SK-N-SH (cell line): ENCODE results near the gene BTRC. TPM values are rescaled to one million over a fixed set of nuclear protein-coding genes. Genes with fewer than 3 reads are reported as not detected.

Experiments used
- CTCF ChIA-PET: fragments of 300-600, 350-600 bp; formaldehyde crosslinking; extraction: SDS; loops from one replicate; lab custom pipeline; 2021; lab: Yijun Ruan, JAX
- POLR2A ChIA-PET: fragments of 350-600 bp; sonication (Branson Sonifier 250); formaldehyde crosslinking; extraction: SDS; loops from one replicate; lab custom pipeline; 2020; ENCODE audit warnings: antibody characterized with exemption, inconsistent platforms; lab: Yijun Ruan, JAX
- DNase-seq: peaks from one replicate; pipeline ENCODE4 v3.0.0; 2012
- H2AFZ ChIP-seq: fragments of 200-600 bp; sonication (generic); 2 replicates; pipeline ENCODE4 v1.8.1; 2016; ENCODE audit warnings: antibody characterized with exemption, mild to moderate bottlenecking, low read depth
- H3F3A ChIP-seq: fragments of 200-600 bp; sonication (generic); replicated peaks from 2 replicates; pipeline ENCODE3; 2016; ENCODE audit warnings: antibody characterized with exemption, mild to moderate bottlenecking; ENCODE audit not compliant: insufficient read depth
- H3K27ac ChIP-seq, 2 experiments: fragments of 200-500 bp in 1 of 2; fragments of 200-600 bp in 1 of 2; sonication (Bioruptor generic) in 1 of 2; sonication (generic), shearing (Covaris generic) in 1 of 2; 2 replicates each; pipeline versions ENCODE4 v1.5.1 to v1.6.1; 2014 to 2016; ENCODE audit warnings: low read depth in 2 of 2, inconsistent platforms in 1 of 2, low read length in 1 of 2, mild to moderate bottlenecking in 1 of 2, mixed read lengths in 1 of 2
- H3K27me3 ChIP-seq: fragments of 200-600 bp; sonication (generic), shearing (Covaris generic); 2 replicates; pipeline ENCODE4 v1.6.1; 2016; ENCODE audit warnings: mixed run types; ENCODE audit not compliant: insufficient read depth
- H3K36me3 ChIP-seq, 2 experiments: fragments of 200-500 bp in 1 of 2; fragments of 200-600 bp in 1 of 2; sonication (Bioruptor generic) in 1 of 2; sonication (generic) in 1 of 2; replicated peaks in 1 of 2; 2 replicates each; pipeline versions ENCODE3 to v1.5.1; 2014 to 2016; ENCODE audit warnings: low read length in 1 of 2, mild to moderate bottlenecking in 1 of 2; ENCODE audit not compliant: insufficient read depth in 2 of 2, control insufficient read depth in 1 of 2
- H3K4me1 ChIP-seq, 2 experiments: fragments of 200-500 bp in 1 of 2; fragments of 200-600 bp in 1 of 2; sonication (Bioruptor generic) in 1 of 2; sonication (generic), shearing (Covaris generic) in 1 of 2; 2 replicates each; pipeline versions ENCODE4 v1.5.1 to v1.6.1; 2014 to 2016; ENCODE audit warnings: low read depth in 1 of 2, low read length in 1 of 2, mixed run types in 1 of 2; ENCODE audit not compliant: insufficient read depth in 2 of 2, control insufficient read depth in 1 of 2
- H3K4me2 ChIP-seq: fragments of 200-600 bp; sonication (generic), shearing (Covaris generic); 2 replicates; pipeline ENCODE4 v1.6.1; 2017; ENCODE audit warnings: mixed run types
- H3K4me3 ChIP-seq, 2 experiments: fragments of 200-500 bp in 1 of 2; fragments of 200-600 bp in 1 of 2; sonication (Bioruptor generic) in 1 of 2; sonication (generic), shearing (Covaris generic) in 1 of 2; 2 replicates each; pipeline versions ENCODE4 v1.5.1 to v1.8.1; 2014 to 2016; ENCODE audit warnings: low read depth in 2 of 2, inconsistent platforms in 1 of 2, low read length in 1 of 2, mild to moderate bottlenecking in 1 of 2, mixed read lengths in 1 of 2, moderate library complexity in 1 of 2
- H3K79me2 ChIP-seq: fragments of 200-600 bp; sonication (generic); 2 replicates; pipeline ENCODE4 v1.8.1; 2017; ENCODE audit warnings: mild to moderate bottlenecking; ENCODE audit not compliant: insufficient read depth
- H3K9ac ChIP-seq: fragments of 200-600 bp; sonication (generic); 2 replicates; pipeline ENCODE4 v1.6.1; 2017; ENCODE audit warnings: mixed run types
- H3K9me2 ChIP-seq: fragments of 200-600 bp; sonication (generic); 2 replicates; pipeline ENCODE4 v1.6.1; 2017; ENCODE audit warnings: mixed run types
- H3K9me3 ChIP-seq: fragments of 200-600 bp; sonication (generic); 2 replicates; pipeline ENCODE4 v1.6.1; 2017; ENCODE audit warnings: mixed run types, mild to moderate bottlenecking, moderate library complexity
- H4K20me1 ChIP-seq: fragments of 200-600 bp; sonication (generic); 2 replicates; pipeline ENCODE4 v1.6.1; 2017; ENCODE audit warnings: mild to moderate bottlenecking, mixed run types; ENCODE audit not compliant: insufficient read depth
- EP300 ChIP-seq, 2 experiments: IDR thresholded peaks; 2 replicates each; pipeline versions ENCODE4 v1.4.0 to v1.6.1; 2012; ENCODE audit warnings: borderline replicate concordance in 1 of 2, low read depth in 1 of 2, low read length in 1 of 2
- EZH2phosphoT487 ChIP-seq: fragments of 200-600 bp; sonication (generic); IDR thresholded peaks from 2 replicates; pipeline ENCODE4 v1.6.1; 2017; ENCODE audit warnings: low read depth, mixed run types, mild to moderate bottlenecking, antibody characterized with exemption, moderate library complexity, borderline replicate concordance
- FOXJ3 ChIP-seq: sonication (generic); formaldehyde crosslinking; IDR thresholded peaks from 2 replicates; pipeline ENCODE4 v1.5.1; 2020; ENCODE audit warnings: mild to moderate bottlenecking, missing genetic modification reagents
- GATA2 ChIP-seq: sonication (generic); formaldehyde crosslinking; IDR thresholded peaks from 2 replicates; pipeline ENCODE4 v1.5.0; 2020; ENCODE audit warnings: mild to moderate bottlenecking, missing genetic modification reagents
- IRF3 ChIP-seq: fragments of 150-350 bp; IDR thresholded peaks from 2 replicates; pipeline ENCODE4 v1.6.1; 2016; ENCODE audit warnings: mild to moderate bottlenecking, low read depth, low read length
- PBX3 ChIP-seq: IDR thresholded peaks from 2 replicates; pipeline ENCODE4; 2012
- POLR2AphosphoS5 ChIP-seq: IDR thresholded peaks from 2 replicates; pipeline ENCODE4 v1.6.1; 2012; ENCODE audit warnings: low read depth, low read length
- REST ChIP-seq: IDR thresholded peaks from 2 replicates; pipeline ENCODE4 v1.6.1; 2012; ENCODE audit warnings: mild to moderate bottlenecking, low read depth, low read length, moderate library complexity
- RFX5 ChIP-seq: IDR thresholded peaks from 2 replicates; pipeline ENCODE4 v1.6.1; 2012; ENCODE audit warnings: mild to moderate bottlenecking, improper control_type of control experiment, low read length
- SMC3 ChIP-seq: IDR thresholded peaks from 2 replicates; pipeline ENCODE4 v1.6.1; 2012; ENCODE audit warnings: low read depth, low read length, improper control_type of control experiment
- TAF1 ChIP-seq: IDR thresholded peaks from 2 replicates; pipeline ENCODE4 v1.6.1; 2012; ENCODE audit warnings: low read depth, mild to moderate bottlenecking, low read length, moderate library complexity, borderline replicate concordance
- ZBTB33 ChIP-seq: IDR thresholded peaks from 2 replicates; pipeline ENCODE4 v1.4.0; 2012; ENCODE audit warnings: low read depth, borderline replicate concordance
- WGBS: methylation state at CpG from one replicate; pipeline ENCODE4 v1.1.6; 2017; ENCODE audit warnings: low lambda C conversion rate; 5-methylcytosine and 5-hydroxymethylcytosine counted together
- polyA plus RNA-seq, 3 experiments: library from polyadenylated mRNA; depleted of rRNA; stranded (reverse); fragments of >200 nt; gene quantifications; 2 replicates each; pipeline ENCODE4 v1.2.3, GENCODE V29; 2012
- TF ChIP-seq, protein P1 (sequence below): IDR thresholded peaks from 2 replicates; pipeline ENCODE4 v1.4.0; 2012; ENCODE audit warnings: low read depth
- TF ChIP-seq, protein P2 (sequence below): IDR thresholded peaks from 2 replicates; pipeline ENCODE4 v1.4.0; 2012; ENCODE audit warnings: low read depth, borderline replicate concordance

The BTRC gene
- polyA plus RNA-seq, 1 of the 3 experiments (the other 2 are of a cell fraction): 6.5 TPM

GRCh38 chr10:101403161-101403560, 49.2 kb downstream of the BTRC start:
- no peak overlapping the region for H3K4me3 ChIP-seq
- ChIA-PET CTCF (interaction anchor here (1.0 to 1.2 kb wide), 3 partner anchors 17 to 189 kb away, joined by 3 to 4 read pairs (median 3); no protein-coding TSS in a partner anchor), POLR2A (no interaction called here)
- H3K27ac ChIP-seq: no peak overlapping the region
- DNase-seq: no peak
- TF ChIP-seq PBX3 (no peak), GATA2 (CRISPR knock-in tag) (no peak), TAF1 (no peak), IRF3 (no peak), EP300 (IDR thresholded peaks at IDR 0.05; ENCODE audit: borderline replicate concordance in 1 of 2, low read depth in 1 of 2, low read length in 1 of 2) (no peak), SMC3 (no peak), RFX5 (no peak)
- TF ChIP-seq, protein P1, sequence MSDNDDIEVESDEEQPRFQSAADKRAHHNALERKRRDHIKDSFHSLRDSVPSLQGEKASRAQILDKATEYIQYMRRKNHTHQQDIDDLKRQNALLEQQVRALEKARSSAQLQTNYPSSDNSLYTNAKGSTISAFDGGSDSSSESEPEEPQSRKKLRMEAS: no peak
- H3K27me3 ChIP-seq: no peaks in the 10 kb centered on the region
- no peaks in the 10 kb centered on the region for H3K9me2 ChIP-seq
- H3K9ac ChIP-seq: no peak overlapping the region
- no peaks in the 10 kb centered on the region for H3K36me3 ChIP-seq
- H3K79me2 ChIP-seq: peaks cover 9% of the 10 kb centered on the region
- no peaks in the 10 kb centered on the region for H4K20me1 ChIP-seq
- no peak overlapping the region for H3K4me2 ChIP-seq
- no peaks in the 10 kb centered on the region for H3F3A ChIP-seq
- 99% methylated on average over 2 of the region's 2 CpGs for WGBS
- H3K9me3 ChIP-seq: no peaks in the 10 kb centered on the region
- no peaks in the 10 kb centered on the region for H3K4me1 ChIP-seq
- H2AFZ ChIP-seq: no peak overlapping the region

GRCh38 chr10:101405001-101405400, 51.0 kb downstream of the BTRC start:
- no peaks in the 10 kb centered on the region for H3K9me3 ChIP-seq
- H3F3A ChIP-seq: no peaks in the 10 kb centered on the region
- H3K4me2 ChIP-seq: no peak overlapping the region
- H3K79me2 ChIP-seq: 0 out of 2 replicates have a peak, but pooled peaks cover 3% of the 10 kb centered on the region
- H2AFZ ChIP-seq: no peak overlapping the region
- no peaks in the 10 kb centered on the region for H3K4me1 ChIP-seq
- DNase-seq: no peak
- H3K4me3 ChIP-seq: no peak overlapping the region
- no peak overlapping the region for H3K27ac ChIP-seq
- H3K9me2 ChIP-seq: no peaks in the 10 kb centered on the region
- no peaks in the 10 kb centered on the region for H4K20me1 ChIP-seq
- peaks cover 0 to 5% of the 10 kb centered on the region in 2 experiments for H3K36me3 ChIP-seq
- ChIA-PET POLR2A (no interaction called here), CTCF (interaction anchor here (1.1 to 1.4 kb wide), 3 partner anchors 13 to 190 kb away, joined by 3 to 4 read pairs (median 4); no protein-coding TSS in a partner anchor)
- WGBS: 94% methylated on average over 2 of the region's 2 CpGs
- H3K27me3 ChIP-seq: no peaks in the 10 kb centered on the region
- no peak overlapping the region for H3K9ac ChIP-seq
- TF ChIP-seq PBX3 (no peak), EZH2phosphoT487 (no peak), REST (no peak), ZBTB33 (no peak), POLR2AphosphoS5 (no peak), FOXJ3 (CRISPR knock-in tag) (no peak)
- TF ChIP-seq, protein P2, sequence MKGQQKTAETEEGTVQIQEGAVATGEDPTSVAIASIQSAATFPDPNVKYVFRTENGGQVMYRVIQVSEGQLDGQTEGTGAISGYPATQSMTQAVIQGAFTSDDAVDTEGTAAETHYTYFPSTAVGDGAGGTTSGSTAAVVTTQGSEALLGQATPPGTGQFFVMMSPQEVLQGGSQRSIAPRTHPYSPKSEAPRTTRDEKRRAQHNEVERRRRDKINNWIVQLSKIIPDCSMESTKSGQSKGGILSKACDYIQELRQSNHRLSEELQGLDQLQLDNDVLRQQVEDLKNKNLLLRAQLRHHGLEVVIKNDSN: no peak
